ENCODE results near the gene PTPRO. TPM values are rescaled to one million over a fixed set of nuclear protein-coding genes. Genes with fewer than 3 reads are reported as not detected.

Gene PTPRO
- total RNA-seq, 2 experiments from 2014 or later: 2.3 to 3.7 TPM

- Mint-ChIP-seq H3K4me1 (no peaks in the 10 kb centered on the region), H3K4me3 (no peak overlapping the region), H3K9me3 (no peaks in the 10 kb centered on the region), H3K27ac (no peak overlapping the region), H3K36me3 (no peaks in the 10 kb centered on the region), H3K27me3 (peaks cover 2% of the 10 kb centered on the region)
- POLR2A ChIA-PET: no interaction called here
- no peak for DNase-seq
- no peak for ATAC-seq (ENCODE audit: low read depth)
These were observed 306.8 kb downstream of the PTPRO start for GRCh38 chr12:15629108-15629507.

- Mint-ChIP-seq H3K27me3 (peaks cover 2% of the 10 kb centered on the region), H3K9me3 (no peaks in the 10 kb centered on the region), H3K4me3 (no peak overlapping the region), H3K27ac (no peak overlapping the region), H3K4me1 (no peaks in the 10 kb centered on the region), H3K36me3 (no peaks in the 10 kb centered on the region)
- POLR2A ChIA-PET: no interaction called here
- ATAC-seq (ENCODE audit: low read depth) (no peak), DNase-seq (no peak)
These were observed 307.5 kb downstream of the PTPRO start for GRCh38 chr12:15629761-15630160.

GRCh38 chr12:15631007-15631715 lies 308.9 kb downstream of the PTPRO start:
- no peak for DNase-seq
- ATAC-seq (ENCODE audit: low read depth): no peak
- Mint-ChIP-seq H3K27ac (no peak overlapping the region), H3K36me3 (no peaks in the 10 kb centered on the region), H3K9me3 (no peaks in the 10 kb centered on the region), H3K4me1 (no peaks in the 10 kb centered on the region), H3K27me3 (peaks cover 2% of the 10 kb centered on the region), H3K4me3 (no peak overlapping the region)
- POLR2A ChIA-PET: no interaction called here

- H3K27me3 Mint-ChIP-seq: peaks cover 2% of the 10 kb centered on the region
- ATAC-seq (ENCODE audit: low read depth): no peak
These were observed 310.4 kb downstream of the PTPRO start for GRCh38 chr12:15632708-15633107.

GRCh38 chr12:15633201-15633600 lies 310.9 kb downstream of the PTPRO start:
- no peaks in the 10 kb centered on the region for H3K9me3 Mint-ChIP-seq
- no peak overlapping the region for H3K4me3 Mint-ChIP-seq
- peaks cover 2% of the 10 kb centered on the region for H3K27me3 Mint-ChIP-seq
- POLR2A ChIA-PET: no interaction called here
- H3K36me3 Mint-ChIP-seq: no peaks in the 10 kb centered on the region
- ATAC-seq (ENCODE audit: low read depth) (no peak), DNase-seq (no peak)
- H3K4me1 Mint-ChIP-seq: no peaks in the 10 kb centered on the region
- no peak overlapping the region for H3K27ac Mint-ChIP-seq

More at GRCh38 chr12:15632708-15633107, 310.4 kb downstream of the PTPRO start:
- Mint-ChIP-seq H3K4me3 (no peak overlapping the region), H3K4me1 (no peaks in the 10 kb centered on the region), H3K27ac (no peak overlapping the region), H3K36me3 (no peaks in the 10 kb centered on the region), H3K9me3 (no peaks in the 10 kb centered on the region)
- no peak for DNase-seq
- POLR2A ChIA-PET: no interaction called here

- Mint-ChIP-seq H3K27me3 (peaks cover 2% of the 10 kb centered on the region), H3K9me3 (no peaks in the 10 kb centered on the region), H3K4me1 (no peaks in the 10 kb centered on the region), H3K4me3 (no peak overlapping the region), H3K36me3 (no peaks in the 10 kb centered on the region), H3K27ac (no peak overlapping the region)
- DNase-seq (no peak), ATAC-seq (ENCODE audit: low read depth) (no peak)
- POLR2A ChIA-PET: no interaction called here
These were observed 311.8 kb downstream of the PTPRO start for GRCh38 chr12:15634010-15634683.

GRCh38 chr12:15636060-15636890 lies 314.0 kb downstream of the PTPRO start:
- no peaks in the 10 kb centered on the region for H3K36me3 Mint-ChIP-seq
- ATAC-seq (ENCODE audit: low read depth) (no peak), DNase-seq (no peak)
- POLR2A ChIA-PET: no interaction called here
- H3K9me3 Mint-ChIP-seq: no peaks in the 10 kb centered on the region
- no peaks in the 10 kb centered on the region for H3K4me1 Mint-ChIP-seq
- no peak overlapping the region for H3K27ac Mint-ChIP-seq
- no peak overlapping the region for H3K4me3 Mint-ChIP-seq
- H3K27me3 Mint-ChIP-seq: peaks cover 4% of the 10 kb centered on the region

GRCh38 chr12:15638231-15638630 lies 315.9 kb downstream of the PTPRO start:
- Mint-ChIP-seq H3K4me1 (no peaks in the 10 kb centered on the region), H3K9me3 (no peaks in the 10 kb centered on the region), H3K36me3 (no peaks in the 10 kb centered on the region), H3K27ac (no peak overlapping the region), H3K27me3 (peaks cover 4% of the 10 kb centered on the region), H3K4me3 (no peak overlapping the region)
- DNase-seq (no peak), ATAC-seq (ENCODE audit: low read depth) (no peak)
- POLR2A ChIA-PET: no interaction called here

GRCh38 chr12:15644700-15645099 lies 322.4 kb downstream of the PTPRO start:
- Mint-ChIP-seq H3K27me3 (peaks cover 3% of the 10 kb centered on the region), H3K4me3 (no peak overlapping the region), H3K36me3 (no peaks in the 10 kb centered on the region), H3K27ac (no peak overlapping the region), H3K4me1 (no peaks in the 10 kb centered on the region), H3K9me3 (no peaks in the 10 kb centered on the region)
- ATAC-seq (ENCODE audit: low read depth): no peak
- POLR2A ChIA-PET: no interaction called here
- DNase-seq: no peak

GRCh38 chr12:15646581-15646980 lies 324.3 kb downstream of the PTPRO start:
- H3K4me1 Mint-ChIP-seq: no peaks in the 10 kb centered on the region
- POLR2A ChIA-PET: no interaction called here

More at GRCh38 chr12:15646581-15646980, 324.3 kb downstream of the PTPRO start:
- ATAC-seq (ENCODE audit: low read depth) (no peak), DNase-seq (no peak)
- no peak overlapping the region for H3K27ac Mint-ChIP-seq
- H3K27me3 Mint-ChIP-seq: peaks cover 3% of the 10 kb centered on the region
- no peaks in the 10 kb centered on the region for H3K36me3 Mint-ChIP-seq
- H3K9me3 Mint-ChIP-seq: no peaks in the 10 kb centered on the region
- no peak overlapping the region for H3K4me3 Mint-ChIP-seq

Other genes starting within 250 kb of the PTPRO start
- gene RERG, start 101.1 kb upstream of the PTPRO start, total RNA-seq: not detected